Endothelial cell of umbilical vein (primary cell): ENCODE data around the gene SNCAIP. TPM values are rescaled to one million over a fixed set of nuclear protein-coding genes. Genes with fewer than 3 reads are reported as not detected.

Source experiments
- BruUV-seq: library from RNA; stranded (reverse); fragments of 400-500 nt; replicated peaks from 2 replicates; lab custom pipeline; 2021; lab: Mats Ljungman, UMichigan
- CTCF ChIA-PET: fragments of 300-600, 350-600 bp; sonication (Branson Sonifier 250); formaldehyde crosslinking; loops from one replicate; lab custom pipeline; 2021; ENCODE audit warnings: antibody characterized with exemption, inconsistent platforms; lab: Charles Lee
- POLR2A ChIA-PET: fragments of 300-600, 350-600 bp; sonication (Branson Sonifier 250); formaldehyde crosslinking; loops from one replicate; lab custom pipeline; 2021; ENCODE audit warnings: antibody characterized with exemption, inconsistent platforms; lab: Charles Lee
- DNase-seq: peaks from one replicate; pipeline ENCODE4 v3.0.0-alpha.2; 2011; ENCODE audit warnings: low read depth, low spot score
- FAIRE-seq: peaks from 2 replicates; lab custom pipeline; 2011; peaks lifted over from hg19 to GRCh38; lab: Jason Lieb, UNC
- H2AFZ ChIP-seq: 2 replicates; pipeline ENCODE4 v1.6.0; 2012; ENCODE audit warnings: low read depth, low read length, control low read depth, inconsistent platforms
- H3K27ac ChIP-seq: 2 replicates; pipeline ENCODE4 v1.5.1; 2011; ENCODE audit warnings: low read depth, mild to moderate bottlenecking, control low read depth, low read length, moderate library complexity; ENCODE audit not compliant: insufficient read depth
- H3K27me3 ChIP-seq, 2 experiments: 2 replicates each; pipeline versions ENCODE4 v1.6.0 to v1.6.1; 2011; ENCODE audit warnings: low read length in 2 of 2, mixed read lengths in 1 of 2; ENCODE audit not compliant: control insufficient read depth in 2 of 2, insufficient read depth in 2 of 2
- H3K36me3 ChIP-seq, 2 experiments: 2 replicates in 1 of 2; 3 replicates in 1 of 2; pipeline ENCODE4 v1.5.1; 2011; ENCODE audit warnings: low read length in 2 of 2, mild to moderate bottlenecking in 1 of 2, moderate library complexity in 1 of 2; ENCODE audit not compliant: control insufficient read depth in 2 of 2, insufficient read depth in 2 of 2; ENCODE audit errors: extremely low read depth in 1 of 2
- H3K4me1 ChIP-seq: 3 replicates; pipeline ENCODE4 v1.5.1; 2011; ENCODE audit warnings: mild to moderate bottlenecking, low read length; ENCODE audit not compliant: control insufficient read depth, insufficient read depth; ENCODE audit errors: extremely low read depth
- H3K4me2 ChIP-seq: 2 replicates; pipeline ENCODE4 v1.6.1; 2011; ENCODE audit warnings: low read length, control low read depth, mixed read lengths; ENCODE audit not compliant: insufficient read depth
- H3K4me3 ChIP-seq, 3 experiments: fragments of 200-600 bp in 1 of 3; sonication (generic), shearing (Covaris generic) in 1 of 3; replicated peaks in 1 of 3; 2 replicates each; pipeline ENCODE4 v1.5.1; 2011 to 2016; ENCODE audit warnings: control low read depth in 3 of 3, low read length in 3 of 3, mild to moderate bottlenecking in 2 of 3, inconsistent platforms in 1 of 3, low read depth in 1 of 3, moderate library complexity in 1 of 3; ENCODE audit not compliant: insufficient read depth in 1 of 3
- H3K79me2 ChIP-seq: 2 replicates; pipeline ENCODE4 v1.6.0; 2012; ENCODE audit warnings: low read length, inconsistent platforms; ENCODE audit not compliant: control insufficient read depth, insufficient read depth
- H3K9ac ChIP-seq: replicated peaks from 2 replicates; pipeline ENCODE3; 2011; ENCODE audit warnings: low read length, control low read depth; ENCODE audit not compliant: insufficient read depth; ENCODE audit errors: extremely low read depth
- H3K9me1 ChIP-seq: replicated peaks from 3 replicates; pipeline ENCODE4 v1.6.0; 2011; ENCODE audit warnings: mild to moderate bottlenecking, low read length; ENCODE audit not compliant: control insufficient read depth, insufficient read depth; ENCODE audit errors: extremely low read depth
- H3K9me3 ChIP-seq: replicated peaks from 2 replicates; pipeline ENCODE4 v1.5.1; 2012; ENCODE audit warnings: low read length, inconsistent platforms; ENCODE audit not compliant: control insufficient read depth, insufficient read depth
- H4K20me1 ChIP-seq: replicated peaks from 2 replicates; pipeline ENCODE3; 2011; ENCODE audit warnings: mild to moderate bottlenecking, low read length; ENCODE audit not compliant: control insufficient read depth, insufficient read depth; ENCODE audit errors: extremely low read depth
- FOS ChIP-seq: IDR thresholded peaks from 2 replicates; pipeline ENCODE4 v1.6.1; 2011; ENCODE audit warnings: mild to moderate bottlenecking, low read length, moderate library complexity, borderline replicate concordance; ENCODE audit not compliant: insufficient read depth
- GATA2 ChIP-seq: IDR thresholded peaks from 2 replicates; pipeline ENCODE4 v1.7.0; 2011; ENCODE audit warnings: low read depth, mild to moderate bottlenecking, moderate library complexity, mixed read lengths, low read length; ENCODE audit not compliant: insufficient read length, insufficient read depth
- JUN ChIP-seq: IDR thresholded peaks from 2 replicates; pipeline ENCODE4 v1.6.1; 2011; ENCODE audit warnings: borderline replicate concordance, low read depth; ENCODE audit not compliant: insufficient read length, insufficient read depth
- MAX ChIP-seq: IDR thresholded peaks from 2 replicates; pipeline ENCODE4 v1.6.1; 2011; ENCODE audit not compliant: insufficient read depth, insufficient read length
- MYC ChIP-seq: IDR thresholded peaks from one replicate; pipeline ENCODE4 v1.6.1; 2011; ENCODE audit warnings: mild to moderate bottlenecking, low read depth, low read length
- POLR2A ChIP-seq: IDR thresholded peaks from 2 replicates; pipeline ENCODE4 v1.6.1; 2012; ENCODE audit warnings: low read depth, mild to moderate bottlenecking, control low read depth, low read length
- POLR2AphosphoS5 ChIP-seq: IDR thresholded peaks from 2 replicates; pipeline ENCODE4 v1.6.1; 2012; ENCODE audit warnings: low read depth, mild to moderate bottlenecking, control low read depth, low read length, moderate library complexity; ENCODE audit not compliant: insufficient read depth
- dilution Hi-C: fragments of 300-500 bp; cut with MboI; formaldehyde crosslinking; loops from one replicate; pipeline ENCODE4 v1.15.0; 2019; ENCODE audit warnings: low sequenced_read_pairs; ENCODE audit not compliant: extremely low pct_ligation_motif_present
- intact Hi-C: fragments of 100-400 bp; cut with micrococcal nuclease; formaldehyde crosslinking; loops from one replicate; pipeline ENCODE4 v1.10.0; 2022
- polyA plus RNA-seq, 4 experiments: library from polyadenylated mRNA; depleted of rRNA in 3 of 4; stranded (reverse) in 3 of 4; unstranded in 1 of 4; fragments of >200 nt; gene quantifications; 2 replicates each; pipeline versions ENCODE4 v1.2.1 to v1.2.3, GENCODE V29; 2011 to 2012; ENCODE audit warnings: missing spikeins in 1 of 4
- total RNA-seq: library from RNA; stranded (reverse); gene quantifications from 2 replicates; pipeline ENCODE4 v1.2.3, GENCODE V29; 2021

SNCAIP gene
- total and polyA plus RNA-seq, 2 donors (not counting 3 experiments of a cell fraction or from before 2014, with no cell fraction given): 13.1 to 42.0 TPM

- H3K9ac ChIP-seq: no peak overlapping the region
- POLR2A ChIA-PET: no interaction called here
- FAIRE-seq: no peak
Measured at GRCh38 chr5:122402955-122403685, 91.1 kb downstream of the SNCAIP start.

GRCh38 chr5:122404018-122404417 is 92.0 kb downstream of the SNCAIP start:
- H3K9me3 ChIP-seq: no peaks in the 10 kb centered on the region
- H3K4me3 ChIP-seq: no peak overlapping the region
- no peaks in the 10 kb centered on the region for H3K4me1 ChIP-seq
- H3K79me2 ChIP-seq: no peaks in the 10 kb centered on the region
- POLR2A ChIA-PET: no interaction called here
- H3K9me1 ChIP-seq: no peaks in the 10 kb centered on the region
- TF ChIP-seq MAX: no peak
- TF ChIP-seq FOS: no peak
- DNase-seq: no peak
- BruUV-seq: no TSS peak
- no peak overlapping the region for H3K4me2 ChIP-seq
- H2AFZ ChIP-seq: no peak overlapping the region
- no peaks in the 10 kb centered on the region for H3K27me3 ChIP-seq
- no peak overlapping the region for H3K27ac ChIP-seq
- H4K20me1 ChIP-seq: no peaks in the 10 kb centered on the region
- no peak for FAIRE-seq
- H3K36me3 ChIP-seq: no peaks in the 10 kb centered on the region
- intact Hi-C loops: no loop called here
- dilution Hi-C loops: no loop called here
- CTCF ChIA-PET: interaction anchor here (1.2 kb wide), 1 partner anchor 208 kb away, joined by 3 read pairs; no protein-coding TSS in a partner anchor
- H3K9ac ChIP-seq: no peak overlapping the region

More at GRCh38 chr5:122402955-122403685, 91.1 kb downstream of the SNCAIP start:
- no peaks in the 10 kb centered on the region for H3K27me3 ChIP-seq
- intact Hi-C loops: no loop called here
- no peak overlapping the region for H3K4me3 ChIP-seq
- dilution Hi-C loops: no loop called here
- H3K9me3 ChIP-seq: no peaks in the 10 kb centered on the region
- no peaks in the 10 kb centered on the region for H3K4me1 ChIP-seq
- H3K79me2 ChIP-seq: no peaks in the 10 kb centered on the region
- no peak for DNase-seq
- no peak overlapping the region for H3K27ac ChIP-seq
- no peak overlapping the region for H2AFZ ChIP-seq
- BruUV-seq: no TSS peak
- no peak overlapping the region for H3K4me2 ChIP-seq
- CTCF ChIA-PET: no interaction called here
- no peaks in the 10 kb centered on the region for H4K20me1 ChIP-seq
- no peaks in the 10 kb centered on the region for H3K9me1 ChIP-seq
- no peaks in the 10 kb centered on the region for H3K36me3 ChIP-seq
- no peak for TF ChIP-seq GATA2
- no peak for TF ChIP-seq JUN
- no peak for TF ChIP-seq POLR2AphosphoS5
- TF ChIP-seq MAX: no peak
- no peak for TF ChIP-seq MYC
- no peak for TF ChIP-seq FOS
- TF ChIP-seq POLR2A: no peak
